Skeletal muscle satellite cell (primary cell): ENCODE results near the gene SPTBN5.
"Not testable (repeated sequence)": the region's sequence is repeated elsewhere in the genome, so short reads cannot be mapped to it uniquely, and the experiment has no call there.

Experiments
- H3K27me3 ChIP-seq: 2 replicates; pipeline ENCODE4 v1.7.0; 2013; ENCODE audit warnings: low read length; ENCODE audit not compliant: control insufficient read depth, insufficient read depth
- H3K36me3 ChIP-seq: 2 replicates; pipeline ENCODE4 v1.7.0; 2013; ENCODE audit warnings: mild to moderate bottlenecking, control low read depth, low read length; ENCODE audit not compliant: insufficient read depth
- H3K4me1 ChIP-seq: 2 replicates; pipeline ENCODE4 v1.7.0; 2013; ENCODE audit warnings: low read length; ENCODE audit not compliant: control insufficient read depth, insufficient read depth
- H3K4me2 ChIP-seq: 2 replicates; pipeline ENCODE4 v1.7.0; 2013; ENCODE audit warnings: mild to moderate bottlenecking, low read length
- H3K4me3 ChIP-seq: 2 replicates; pipeline ENCODE4 v1.7.0; 2013; ENCODE audit warnings: low read length
- H3K9ac ChIP-seq: 2 replicates; pipeline ENCODE4 v1.7.0; 2013; ENCODE audit warnings: mild to moderate bottlenecking, low read depth, low read length, moderate library complexity
- H3K9me3 ChIP-seq: replicated peaks from 2 replicates; pipeline ENCODE4 v1.7.0; 2013; ENCODE audit warnings: mild to moderate bottlenecking, control low read depth, low read length

Gene SPTBN5

GRCh38 chr15:41836073-41836472 is 57.8 kb downstream of the SPTBN5 start:
- Histone ChIP-seq H3K4me1 (no peaks in the 10 kb centered on the region), H3K9me3 (no peaks in the 10 kb centered on the region), H3K9ac (no peak overlapping the region), H3K4me3 (no peak overlapping the region), H3K4me2 (no peak overlapping the region), H3K27me3 (no peaks in the 10 kb centered on the region), H3K36me3 (no peaks in the 10 kb centered on the region)

GRCh38 chr15:41834096-41834495 is 59.8 kb downstream of the SPTBN5 start:
- H3K4me1 ChIP-seq, result peaks cover under 1% of the 10 kb centered on the region
- H3K9ac ChIP-seq, result no peak overlapping the region
- no peaks in the 10 kb centered on the region for H3K27me3 ChIP-seq
- no peak overlapping the region for H3K4me2 ChIP-seq
- no peaks in the 10 kb centered on the region for H3K36me3 ChIP-seq
- no peaks in the 10 kb centered on the region for H3K9me3 ChIP-seq
- no peak overlapping the region for H3K4me3 ChIP-seq

GRCh38 chr15:41832875-41833274 is 61.0 kb downstream of the SPTBN5 start:
- Histone ChIP-seq H3K4me1 (peaks cover 8% of the 10 kb centered on the region), H3K9me3 (no peaks in the 10 kb centered on the region), H3K4me3 (no peak overlapping the region), H3K36me3 (no peaks in the 10 kb centered on the region), H3K4me2 (no peak overlapping the region), H3K9ac (no peak overlapping the region), H3K27me3 (no peaks in the 10 kb centered on the region)

GRCh38 chr15:41832208-41832607 is 61.6 kb downstream of the SPTBN5 start:
- no peak overlapping the region for H3K4me3 ChIP-seq
- peaks cover 12% of the 10 kb centered on the region for H3K4me1 ChIP-seq
- H3K9me3 ChIP-seq, result no peaks in the 10 kb centered on the region
- H3K27me3 ChIP-seq, result no peaks in the 10 kb centered on the region
- H3K36me3 ChIP-seq, result no peaks in the 10 kb centered on the region
- no peak overlapping the region for H3K9ac ChIP-seq
- H3K4me2 ChIP-seq, result no peak overlapping the region

- not testable (repeated sequence) for H3K4me3 ChIP-seq, H3K36me3 ChIP-seq, H3K27me3 ChIP-seq, H3K9ac ChIP-seq, H3K9me3 ChIP-seq, H3K4me2 ChIP-seq
- peaks cover 13% of the 10 kb centered on the region for H3K4me1 ChIP-seq
These were observed 62.6 kb downstream of the SPTBN5 start for GRCh38 chr15:41831291-41831690.

- H3K9me3 ChIP-seq, result no peaks in the 10 kb centered on the region
- no peak overlapping the region for H3K9ac ChIP-seq
- H3K4me3 ChIP-seq, result no peak overlapping the region
- H3K4me2 ChIP-seq, result no peak overlapping the region
- no peaks in the 10 kb centered on the region for H3K36me3 ChIP-seq
- no peaks in the 10 kb centered on the region for H3K27me3 ChIP-seq
- peaks cover 13% of the 10 kb centered on the region for H3K4me1 ChIP-seq
These were observed 63.8 kb downstream of the SPTBN5 start for GRCh38 chr15:41829959-41830646.

- Histone ChIP-seq H3K36me3 (peaks cover 9% of the 10 kb centered on the region), H3K4me1 (peaks cover 13% of the 10 kb centered on the region), H3K27me3 (no peaks in the 10 kb centered on the region), H3K9me3 (no peaks in the 10 kb centered on the region), H3K9ac (peak overlapping the region; percentile 82), H3K4me3 (peak overlapping the region; percentile 90), H3K4me2 (peak overlapping the region; percentile 95)
These were observed 65.1 kb downstream of the SPTBN5 start for GRCh38 chr15:41828807-41829141.

- Histone ChIP-seq H3K9ac (peak within 1 kb of the TSS; percentile 82), H3K4me2 (peak within 1 kb of the TSS; percentile 95), H3K27me3 (no peaks in the 10 kb centered on the region), H3K4me1 (peaks cover 13% of the 10 kb centered on the region), H3K9me3 (no peaks in the 10 kb centered on the region), H3K36me3 (peaks cover 15% of the 10 kb centered on the region), H3K4me3 (peak within 1 kb of the TSS; percentile 90)
These were observed 65.7 kb downstream of the SPTBN5 start, which contains the start of gene JMJD7 for GRCh38 chr15:41827880-41828806. Gene JMJD7 (plus strand): TSS chr15:41828092. CDS start chr15:41828125, 33 bp downstream.

GRCh38 chr15:41827290-41827879 is 66.5 kb downstream of the SPTBN5 start:
- peaks cover 23% of the 10 kb centered on the region for H3K36me3 ChIP-seq

GRCh38 chr15:41825572-41826535 is 68.0 kb downstream of the SPTBN5 start:
- Histone ChIP-seq H3K36me3 (peaks cover 31% of the 10 kb centered on the region), H3K4me3 (no peak overlapping the region), H3K9me3 (no peaks in the 10 kb centered on the region), H3K27me3 (no peaks in the 10 kb centered on the region), H3K9ac (no peak overlapping the region), H3K4me2 (no peak overlapping the region), H3K4me1 (peaks cover 13% of the 10 kb centered on the region)

More at GRCh38 chr15:41827290-41827879, 66.5 kb downstream of the SPTBN5 start:
- Histone ChIP-seq H3K9ac (peak overlapping the region; percentile 71), H3K4me3 (peak overlapping the region; percentile 72), H3K4me2 (peak overlapping the region; percentile 95), H3K9me3 (no peaks in the 10 kb centered on the region), H3K27me3 (no peaks in the 10 kb centered on the region), H3K4me1 (peaks cover 13% of the 10 kb centered on the region)
